ENCODE data around the gene PCSK7.

Gene PCSK7, protein sequence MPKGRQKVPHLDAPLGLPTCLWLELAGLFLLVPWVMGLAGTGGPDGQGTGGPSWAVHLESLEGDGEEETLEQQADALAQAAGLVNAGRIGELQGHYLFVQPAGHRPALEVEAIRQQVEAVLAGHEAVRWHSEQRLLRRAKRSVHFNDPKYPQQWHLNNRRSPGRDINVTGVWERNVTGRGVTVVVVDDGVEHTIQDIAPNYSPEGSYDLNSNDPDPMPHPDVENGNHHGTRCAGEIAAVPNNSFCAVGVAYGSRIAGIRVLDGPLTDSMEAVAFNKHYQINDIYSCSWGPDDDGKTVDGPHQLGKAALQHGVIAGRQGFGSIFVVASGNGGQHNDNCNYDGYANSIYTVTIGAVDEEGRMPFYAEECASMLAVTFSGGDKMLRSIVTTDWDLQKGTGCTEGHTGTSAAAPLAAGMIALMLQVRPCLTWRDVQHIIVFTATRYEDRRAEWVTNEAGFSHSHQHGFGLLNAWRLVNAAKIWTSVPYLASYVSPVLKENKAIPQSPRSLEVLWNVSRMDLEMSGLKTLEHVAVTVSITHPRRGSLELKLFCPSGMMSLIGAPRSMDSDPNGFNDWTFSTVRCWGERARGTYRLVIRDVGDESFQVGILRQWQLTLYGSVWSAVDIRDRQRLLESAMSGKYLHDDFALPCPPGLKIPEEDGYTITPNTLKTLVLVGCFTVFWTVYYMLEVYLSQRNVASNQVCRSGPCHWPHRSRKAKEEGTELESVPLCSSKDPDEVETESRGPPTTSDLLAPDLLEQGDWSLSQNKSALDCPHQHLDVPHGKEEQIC

DNA sequence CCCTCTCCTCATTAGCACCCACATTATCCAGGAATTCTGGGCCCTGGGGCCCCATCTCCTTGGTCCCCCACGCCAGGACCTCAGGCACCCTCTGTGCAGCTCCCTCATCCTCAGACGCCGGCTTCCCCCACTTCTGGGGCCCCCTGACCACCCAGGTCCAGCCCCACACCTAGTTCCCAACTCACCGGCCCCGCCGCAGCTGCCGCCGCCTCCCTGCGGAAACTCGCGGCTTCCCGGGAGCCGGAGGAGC is at the start of gene PCSK7:
Gene PCSK7 (minus strand): TSS at position 232 of the 250 bp plus-strand sequence. CDS start 2,229 bp downstream, outside the sequence.
- H3K79me2 ChIP-seq (ENCODE audit: low read length), result peaks cover 32% of the 10 kb centered on the region
- H3F3A ChIP-seq (ENCODE audit: insufficient read depth, low read length), result no peaks in the 10 kb centered on the region
- no peak for DNase-seq

GRCh38 chr11:117281159-117281558 is 49.3 kb upstream of the PCSK7 start:
- no peak for TF ChIP-seq EZH2 (optimal IDR thresholded peaks at IDR 0.05; ENCODE audit: low read depth, low read length)
- TF ChIP-seq, protein P1, sequence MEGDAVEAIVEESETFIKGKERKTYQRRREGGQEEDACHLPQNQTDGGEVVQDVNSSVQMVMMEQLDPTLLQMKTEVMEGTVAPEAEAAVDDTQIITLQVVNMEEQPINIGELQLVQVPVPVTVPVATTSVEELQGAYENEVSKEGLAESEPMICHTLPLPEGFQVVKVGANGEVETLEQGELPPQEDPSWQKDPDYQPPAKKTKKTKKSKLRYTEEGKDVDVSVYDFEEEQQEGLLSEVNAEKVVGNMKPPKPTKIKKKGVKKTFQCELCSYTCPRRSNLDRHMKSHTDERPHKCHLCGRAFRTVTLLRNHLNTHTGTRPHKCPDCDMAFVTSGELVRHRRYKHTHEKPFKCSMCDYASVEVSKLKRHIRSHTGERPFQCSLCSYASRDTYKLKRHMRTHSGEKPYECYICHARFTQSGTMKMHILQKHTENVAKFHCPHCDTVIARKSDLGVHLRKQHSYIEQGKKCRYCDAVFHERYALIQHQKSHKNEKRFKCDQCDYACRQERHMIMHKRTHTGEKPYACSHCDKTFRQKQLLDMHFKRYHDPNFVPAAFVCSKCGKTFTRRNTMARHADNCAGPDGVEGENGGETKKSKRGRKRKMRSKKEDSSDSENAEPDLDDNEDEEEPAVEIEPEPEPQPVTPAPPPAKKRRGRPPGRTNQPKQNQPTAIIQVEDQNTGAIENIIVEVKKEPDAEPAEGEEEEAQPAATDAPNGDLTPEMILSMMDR (IDR thresholded peaks at IDR 0.05; ENCODE audit: low read length), result no peak
- TF ChIP-seq EZH2phosphoT487 (IDR thresholded peaks at IDR 0.05; ENCODE audit: low read length), result no peak
- Histone ChIP-seq H3K79me2 (ENCODE audit: low read length) (no peaks in the 10 kb centered on the region), H4K20me1 (ENCODE audit: insufficient read depth, low read length) (no peaks in the 10 kb centered on the region), H3F3A (ENCODE audit: insufficient read depth, low read length) (no peaks in the 10 kb centered on the region), H3K4me2 (ENCODE audit: low read depth, low read length) (no peak overlapping the region), H3K9me2 (replicated peaks; ENCODE audit: insufficient read depth, low read length) (no peaks in the 10 kb centered on the region), H3K27me3 (replicated peaks; ENCODE audit: insufficient read depth, low read length) (no peaks in the 10 kb centered on the region), H2AFZ (ENCODE audit: low read length) (no peak overlapping the region), H3K27ac (ENCODE audit: low read length) (no peak overlapping the region), H3K36me3 (replicated peaks; ENCODE audit: insufficient read depth, low read length) (no peaks in the 10 kb centered on the region), H3K9ac (ENCODE audit: low read length) (no peak overlapping the region), H3K4me1 (ENCODE audit: low read length) (0 out of 2 replicates have a peak, but pooled peaks cover 3% of the 10 kb centered on the region), H3K4me3 (ENCODE audit: low read length) (no peak overlapping the region), H3K9me3 (replicated peaks; ENCODE audit: insufficient read depth, low read length) (no peaks in the 10 kb centered on the region)
- no peak for DNase-seq

More for the DNA sequence above, at the start of gene PCSK7:
- H3K4me1 ChIP-seq (ENCODE audit: low read length), result peaks cover 16% of the 10 kb centered on the region; the same call in 1 of the 2 replicates
- H2AFZ ChIP-seq (ENCODE audit: low read length), result peak within 1 kb of the TSS; percentile 87
- H4K20me1 ChIP-seq (ENCODE audit: insufficient read depth, low read length), result no peaks in the 10 kb centered on the region
- H3K27ac ChIP-seq (ENCODE audit: low read length), result peak within 1 kb of the TSS; percentile 55; the same call in 1 of the 2 replicates
- no peaks in the 10 kb centered on the region for H3K9me2 ChIP-seq (replicated peaks; ENCODE audit: insufficient read depth, low read length)
- H3K9me3 ChIP-seq (replicated peaks; ENCODE audit: insufficient read depth, low read length), result no peaks in the 10 kb centered on the region
- no peak for TF ChIP-seq EZH2 (optimal IDR thresholded peaks at IDR 0.05; ENCODE audit: low read depth, low read length)
- TF ChIP-seq, protein P1 (IDR thresholded peaks at IDR 0.05; ENCODE audit: low read length), result no peak
- TF ChIP-seq EZH2phosphoT487 (IDR thresholded peaks at IDR 0.05; ENCODE audit: low read length), result no peak
- peak within 1 kb of the TSS; percentile 98 for H3K4me2 ChIP-seq (ENCODE audit: low read depth, low read length)
- peak within 1 kb of the TSS; percentile 92 for H3K9ac ChIP-seq (ENCODE audit: low read length)
- peak within 1 kb of the TSS; percentile 95 for H3K4me3 ChIP-seq (ENCODE audit: low read length)
- peaks cover 3% of the 10 kb centered on the region; the same call in 1 of the 2 replicates for H3K36me3 ChIP-seq (replicated peaks; ENCODE audit: insufficient read depth, low read length)
- no peaks in the 10 kb centered on the region for H3K27me3 ChIP-seq (replicated peaks; ENCODE audit: insufficient read depth, low read length)

DNA sequence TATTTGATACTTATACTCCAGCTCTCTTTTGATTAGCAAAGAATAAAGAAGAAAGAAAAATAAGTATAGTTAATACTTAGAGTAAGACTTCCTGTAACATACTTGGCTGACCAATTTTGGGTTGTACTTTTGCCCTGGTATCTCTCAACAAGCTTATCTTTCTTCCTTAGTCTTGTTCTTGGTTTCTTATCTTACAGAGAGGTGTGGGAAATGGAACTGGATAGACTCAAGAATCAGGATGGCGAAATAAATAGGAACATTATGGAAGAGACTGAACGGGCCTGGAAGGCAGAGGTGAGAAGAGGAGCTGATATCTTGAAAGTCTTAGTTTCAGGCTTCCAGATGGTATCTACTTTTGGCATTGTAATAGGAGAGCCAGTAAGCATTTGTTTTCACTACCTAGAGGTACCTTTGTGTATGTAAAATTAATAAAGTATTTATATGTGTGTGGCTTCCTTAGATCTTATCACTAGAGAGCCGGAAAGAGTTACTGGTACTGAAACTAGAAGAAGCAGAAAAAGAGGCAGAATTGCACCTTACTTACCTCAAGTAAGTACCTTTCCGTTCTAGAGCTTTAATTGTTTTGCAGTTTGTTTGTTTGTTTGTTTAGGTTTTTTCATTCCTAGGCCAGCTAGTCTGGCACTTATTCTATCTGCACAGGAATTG is 48.0 kb upstream of the PCSK7 start:
- peak; percentile 24 for DNase-seq
- Histone ChIP-seq H3F3A (ENCODE audit: insufficient read depth, low read length) (no peaks in the 10 kb centered on the region), H3K4me2 (ENCODE audit: low read depth, low read length) (no peak overlapping the region), H2AFZ (ENCODE audit: low read length) (no peak overlapping the region), H3K9me3 (replicated peaks; ENCODE audit: insufficient read depth, low read length) (no peaks in the 10 kb centered on the region), H3K27ac (ENCODE audit: low read length) (no peak overlapping the region; the same call in 1 of the 2 replicates), H3K9me2 (replicated peaks; ENCODE audit: insufficient read depth, low read length) (no peaks in the 10 kb centered on the region), H4K20me1 (ENCODE audit: insufficient read depth, low read length) (no peaks in the 10 kb centered on the region), H3K9ac (ENCODE audit: low read length) (no peak overlapping the region), H3K4me3 (ENCODE audit: low read length) (no peak overlapping the region), H3K4me1 (ENCODE audit: low read length) (0 out of 2 replicates have a peak, but pooled peaks cover 3% of the 10 kb centered on the region), H3K27me3 (replicated peaks; ENCODE audit: insufficient read depth, low read length) (no peaks in the 10 kb centered on the region), H3K36me3 (replicated peaks; ENCODE audit: insufficient read depth, low read length) (no peaks in the 10 kb centered on the region), H3K79me2 (ENCODE audit: low read length) (no peaks in the 10 kb centered on the region)
- no peak for TF ChIP-seq EZH2phosphoT487 (IDR thresholded peaks at IDR 0.05; ENCODE audit: low read length)
- TF ChIP-seq, protein P1 (IDR thresholded peaks at IDR 0.05; ENCODE audit: low read length), result no peak
- no peak for TF ChIP-seq EZH2 (optimal IDR thresholded peaks at IDR 0.05; ENCODE audit: low read depth, low read length)
